ENCODE measurements around the gene SHCBP1L. TPM values are rescaled to one million over a fixed set of nuclear protein-coding genes. Genes with fewer than 3 reads are reported as not detected.
"Not testable (repeated sequence)": the region's sequence is repeated elsewhere in the genome, so short reads cannot be mapped to it uniquely, and the experiment has no call there.

SHCBP1L gene
- total RNA-seq, 1 experiment from 2014 or later: not detected

DNA sequence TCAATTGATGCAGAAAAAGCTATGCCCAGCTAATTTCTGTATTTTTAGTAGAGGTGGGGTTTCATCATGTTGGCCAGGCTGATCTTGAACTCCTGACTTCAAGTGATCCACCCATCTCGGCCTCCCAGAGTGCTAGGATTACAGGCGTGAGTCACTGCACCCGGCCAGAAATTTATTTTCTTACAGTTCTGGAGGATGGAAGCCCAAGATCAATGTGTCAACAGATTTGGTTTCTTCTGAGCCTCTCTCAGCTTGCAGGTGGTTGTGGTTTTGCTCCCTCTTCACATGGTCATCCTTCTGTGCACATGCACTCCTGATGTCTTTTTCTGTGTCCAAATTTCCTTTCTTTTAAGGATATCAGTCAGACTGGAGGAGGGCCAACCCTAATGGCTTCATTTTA, 35.6 kb downstream of the SHCBP1L start:
- no peak for DNase-seq (ENCODE audit: low read depth)
- in situ Hi-C loops (cut with HindIII; ENCODE audit: low pct_unique_long_range_greater_than_20kb, low sequenced_read_pairs): no loop called here

DNA sequence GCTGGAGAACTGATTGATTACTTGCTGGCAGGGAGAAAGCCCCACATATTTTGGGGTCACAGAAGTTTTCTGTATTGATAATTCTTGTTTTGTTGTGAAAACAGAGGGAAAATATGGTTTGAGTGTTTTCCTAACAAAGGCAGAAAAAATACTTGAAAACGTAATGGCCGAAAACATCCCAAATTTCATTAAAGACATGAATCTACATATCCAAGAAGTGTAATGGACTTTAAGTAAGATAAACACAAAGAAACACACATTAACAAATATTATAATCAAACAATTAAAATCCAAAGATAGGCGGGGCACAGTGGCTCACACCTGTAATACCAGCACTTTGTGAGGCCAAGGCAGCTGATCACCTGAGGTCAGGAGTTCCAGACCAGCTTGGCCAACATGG, 39.6 kb downstream of the SHCBP1L start:
- DNase-seq (ENCODE audit: low read depth): no peak
- in situ Hi-C loops (cut with HindIII; ENCODE audit: low pct_unique_long_range_greater_than_20kb, low sequenced_read_pairs): no loop called here

DNA sequence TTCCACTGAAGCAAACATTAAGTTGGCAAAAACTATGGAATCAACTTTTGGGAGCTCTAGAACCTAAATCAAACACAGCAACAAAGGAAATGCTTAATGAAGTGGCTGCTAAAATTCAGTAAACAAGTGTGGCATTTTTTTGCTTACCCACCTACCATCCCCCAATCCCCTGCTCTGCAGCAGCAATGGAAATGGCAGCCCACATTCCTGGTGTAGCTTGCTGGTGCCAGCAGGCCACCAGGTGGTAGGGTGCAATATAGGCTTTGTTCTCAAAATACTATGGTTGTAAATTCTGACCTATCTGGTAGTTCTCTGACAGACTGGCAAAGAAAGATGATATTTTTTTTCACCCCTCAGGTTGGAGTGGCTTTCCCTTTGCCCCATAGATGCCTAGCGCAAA, 42.8 kb downstream of the SHCBP1L start:
- in situ Hi-C loops (cut with HindIII; ENCODE audit: low pct_unique_long_range_greater_than_20kb, low sequenced_read_pairs): no loop called here
- no peak for DNase-seq (ENCODE audit: low read depth)

DNA sequence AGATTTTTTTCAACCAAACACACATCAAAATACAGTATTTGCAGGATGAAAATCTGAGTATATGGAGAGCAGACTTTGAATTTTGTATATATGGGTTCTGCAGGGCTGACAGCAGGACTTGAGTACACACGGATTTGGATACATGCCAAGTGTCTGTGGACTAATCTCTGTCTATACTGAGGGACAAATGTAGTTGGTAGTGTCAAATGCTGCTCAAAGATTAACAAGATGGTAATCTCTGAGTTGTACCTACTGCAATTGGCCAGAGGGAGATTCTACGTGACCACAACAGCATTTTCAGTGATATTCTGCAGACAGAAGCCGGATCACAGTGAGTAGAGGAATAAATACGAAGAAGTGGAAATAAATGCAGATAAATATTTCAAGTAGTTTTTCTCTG, 43.4 kb downstream of the SHCBP1L start:
- in situ Hi-C loops (cut with HindIII; ENCODE audit: low pct_unique_long_range_greater_than_20kb, low sequenced_read_pairs): no loop called here
- no peak for DNase-seq (ENCODE audit: low read depth)

DNA sequence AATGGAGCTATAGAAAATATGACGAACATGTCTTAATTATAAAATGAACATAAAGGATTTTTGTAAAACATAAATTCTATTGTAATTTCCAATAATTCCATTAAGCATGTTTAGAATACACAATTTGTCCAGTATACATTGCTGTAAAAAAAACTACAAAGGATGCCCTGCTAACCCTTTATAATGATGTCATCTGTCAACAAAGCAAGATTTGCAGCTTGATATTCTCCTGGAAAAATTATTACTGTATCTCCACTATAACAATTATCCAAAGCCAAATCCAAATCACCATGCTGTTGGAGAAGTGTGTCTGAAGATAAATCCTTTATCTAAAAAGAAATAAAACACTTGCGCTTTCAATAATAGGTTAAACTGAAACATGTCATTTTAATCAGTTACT, 47.6 kb downstream of the SHCBP1L start:
- in situ Hi-C loops (cut with HindIII; ENCODE audit: low pct_unique_long_range_greater_than_20kb, low sequenced_read_pairs): no loop called here
- no peak for DNase-seq (ENCODE audit: low read depth)

DNA sequence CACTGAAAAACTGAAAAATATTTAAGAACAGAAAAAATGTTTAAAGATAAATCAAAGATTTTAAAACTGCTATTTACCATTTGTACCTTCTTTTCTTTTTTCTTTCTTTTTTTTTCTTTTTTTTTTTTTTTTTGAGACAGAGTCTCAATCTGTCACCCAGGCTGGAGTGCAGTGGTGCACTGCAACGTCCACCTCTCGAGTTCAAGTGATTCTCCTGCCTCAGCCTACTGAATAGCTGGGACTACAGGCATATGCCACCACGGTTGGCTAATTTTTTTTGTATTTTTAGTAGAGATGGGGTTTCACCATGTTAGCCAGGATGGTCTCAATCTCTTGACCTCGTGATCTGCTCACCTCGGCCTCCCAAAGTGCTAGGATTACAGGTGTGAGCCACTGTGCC, 51.0 kb downstream of the SHCBP1L start:
- DNase-seq (ENCODE audit: low read depth); in situ Hi-C loops (cut with HindIII; ENCODE audit: low pct_unique_long_range_greater_than_20kb, low sequenced_read_pairs): not testable (repeated sequence)

DNA sequence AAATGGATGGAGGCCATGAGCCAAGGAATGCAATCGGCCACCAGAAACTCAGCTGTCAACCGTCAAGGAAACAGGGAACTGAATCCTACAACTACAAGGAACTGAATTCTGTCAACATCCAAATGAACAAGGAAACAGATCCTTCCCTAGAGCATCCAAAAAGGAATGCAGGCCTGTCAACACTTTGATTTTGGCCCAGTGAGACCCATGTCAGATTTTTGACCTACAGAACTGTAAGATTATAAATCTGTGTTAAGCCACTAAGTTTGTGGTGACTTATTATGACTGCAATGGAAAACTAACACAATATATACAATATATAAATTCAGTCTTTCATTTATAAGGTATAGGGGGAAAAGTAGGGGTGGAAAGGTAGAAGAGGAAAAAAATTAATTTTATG, 55.3 kb downstream of the SHCBP1L start:
- in situ Hi-C loops (cut with HindIII; ENCODE audit: low pct_unique_long_range_greater_than_20kb, low sequenced_read_pairs): no loop called here
- no peak for DNase-seq (ENCODE audit: low read depth)

DNA sequence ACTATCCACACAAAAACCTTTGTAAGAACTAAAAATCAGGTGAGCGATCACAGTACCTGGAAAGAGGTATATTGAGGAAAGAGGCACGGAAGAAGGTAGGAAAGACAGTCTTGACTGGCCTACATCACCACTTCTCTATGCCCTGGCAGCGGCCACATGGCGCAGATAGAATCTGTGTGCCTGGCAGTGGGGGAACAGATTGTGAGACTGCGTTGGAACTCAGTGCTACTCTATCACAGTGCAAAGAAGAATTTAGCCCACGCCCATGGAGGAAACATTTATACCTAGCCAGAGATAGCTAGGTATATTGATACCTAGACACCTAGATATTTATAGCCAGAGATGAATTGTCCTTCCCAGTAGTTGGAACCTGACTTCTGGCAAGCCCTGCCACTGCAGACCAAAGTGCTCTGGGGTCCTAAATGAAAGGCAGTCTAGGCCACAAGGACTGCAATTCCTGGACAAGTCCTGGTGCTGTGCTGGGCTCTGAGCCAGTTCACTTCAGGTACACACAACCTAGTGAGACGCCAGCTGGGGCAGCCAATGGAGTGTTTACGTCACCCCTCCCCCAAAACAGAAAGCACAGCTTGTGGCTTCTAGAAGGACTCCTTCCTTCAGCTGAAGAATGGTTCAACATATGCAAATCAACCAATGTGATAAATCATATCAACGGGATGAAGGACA, 61.9 kb downstream of the SHCBP1L start:
- DNase-seq (ENCODE audit: low read depth): no peak
- in situ Hi-C loops (cut with HindIII; ENCODE audit: low pct_unique_long_range_greater_than_20kb, low sequenced_read_pairs): no loop called here

DNA sequence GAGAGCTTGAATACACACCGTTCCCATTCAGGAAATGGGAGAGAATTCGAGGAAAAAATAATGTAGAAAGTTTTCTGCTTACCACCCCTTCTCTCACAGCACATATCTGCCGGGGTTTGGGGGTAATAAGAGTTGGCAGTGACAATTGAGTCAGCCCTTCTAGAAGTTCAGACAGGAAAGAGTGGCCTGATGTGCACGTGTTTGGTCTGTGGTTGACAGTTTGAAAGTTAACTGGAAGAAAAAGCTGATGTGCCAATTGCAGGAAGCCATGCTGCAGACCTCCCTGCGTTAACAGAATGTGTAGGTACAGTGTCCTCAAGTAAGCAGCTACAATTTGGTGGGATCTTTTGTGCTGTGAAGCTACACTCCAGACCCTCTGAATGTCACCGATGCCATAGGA, 63.0 kb downstream of the SHCBP1L start:
- no peak for DNase-seq (ENCODE audit: low read depth)
- in situ Hi-C loops (cut with HindIII; ENCODE audit: low pct_unique_long_range_greater_than_20kb, low sequenced_read_pairs): no loop called here

DNA sequence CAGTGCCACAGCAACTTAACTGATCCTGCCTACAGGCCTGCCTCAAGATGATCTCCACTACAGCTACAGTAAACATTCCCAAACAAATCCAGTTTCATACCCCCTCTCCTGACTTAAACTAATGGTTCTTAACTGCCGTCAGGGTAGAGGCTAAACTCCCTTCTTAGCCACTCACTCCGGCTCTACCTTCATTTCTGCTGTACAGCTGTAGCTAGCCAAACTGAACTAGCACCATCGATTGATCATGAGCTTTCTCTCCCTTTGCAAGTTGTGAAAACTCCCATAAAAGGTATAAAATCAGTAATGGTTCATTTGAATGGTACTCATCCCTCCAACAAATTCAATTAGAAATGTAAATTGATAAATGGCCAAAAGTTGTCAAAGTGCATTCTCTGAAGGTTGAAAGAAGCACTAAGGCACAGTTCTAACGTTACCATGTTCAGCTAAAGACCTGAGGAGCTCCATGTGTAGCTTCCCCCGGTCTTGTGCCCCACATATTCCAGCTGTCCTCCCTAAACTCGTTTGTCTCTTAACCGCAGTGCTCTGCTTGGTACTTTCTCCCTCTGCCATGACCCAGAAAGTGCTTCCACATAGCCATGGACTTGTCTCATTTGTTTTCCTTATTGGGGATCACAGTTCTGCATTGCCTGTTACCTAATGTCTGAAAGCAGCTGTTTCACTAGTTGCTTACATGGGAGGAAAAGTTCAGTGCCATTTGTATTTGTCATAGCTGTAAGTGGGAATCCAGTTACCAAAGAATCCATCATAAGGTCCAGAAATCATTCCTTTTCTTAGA, 64.0 kb downstream of the SHCBP1L start:
- DNase-seq (ENCODE audit: low read depth): no peak
- in situ Hi-C loops (cut with HindIII; ENCODE audit: low pct_unique_long_range_greater_than_20kb, low sequenced_read_pairs): no loop called here

DNA sequence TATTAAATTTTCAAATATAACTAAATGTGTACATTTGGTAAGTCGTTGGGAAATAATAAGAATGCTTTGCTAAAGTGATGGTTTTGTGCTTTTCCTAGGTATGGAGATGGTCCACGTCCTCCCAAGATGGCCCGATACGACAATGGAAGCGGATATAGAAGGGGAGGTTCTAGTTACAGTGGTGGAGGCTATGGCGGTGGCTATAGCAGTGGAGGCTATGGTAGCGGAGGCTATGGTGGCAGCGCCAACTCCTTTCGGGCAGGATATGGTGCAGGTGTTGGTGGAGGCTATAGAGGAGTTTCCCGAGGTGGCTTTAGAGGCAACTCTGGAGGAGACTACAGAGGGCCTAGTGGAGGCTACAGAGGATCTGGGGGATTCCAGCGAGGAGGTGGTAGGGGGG, 66.0 kb downstream of the SHCBP1L start:
- in situ Hi-C loops (cut with HindIII; ENCODE audit: low pct_unique_long_range_greater_than_20kb, low sequenced_read_pairs): no loop called here
- DNase-seq (ENCODE audit: low read depth): no peak

DNA sequence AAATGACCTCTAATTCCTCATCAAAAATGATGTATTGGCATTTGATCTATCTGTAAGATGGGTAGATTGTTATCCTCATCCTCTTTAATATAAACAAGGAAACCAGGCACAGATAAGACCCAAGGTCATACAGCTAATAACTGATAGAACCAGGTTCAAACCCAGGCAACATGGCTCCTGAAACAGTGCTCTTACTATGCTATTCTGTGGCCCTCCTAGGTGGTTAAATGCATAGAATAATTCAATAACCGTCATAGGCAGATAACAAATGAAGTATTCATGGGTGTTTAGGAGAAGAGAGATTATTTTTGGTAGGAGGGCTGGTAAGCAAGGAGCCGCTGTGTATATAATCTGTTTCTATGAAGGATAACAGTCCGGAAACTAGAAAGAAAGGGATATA, 67.4 kb downstream of the SHCBP1L start:
- DNase-seq (ENCODE audit: low read depth): no peak
- in situ Hi-C loops (cut with HindIII; ENCODE audit: low pct_unique_long_range_greater_than_20kb, low sequenced_read_pairs): no loop called here

DNA sequence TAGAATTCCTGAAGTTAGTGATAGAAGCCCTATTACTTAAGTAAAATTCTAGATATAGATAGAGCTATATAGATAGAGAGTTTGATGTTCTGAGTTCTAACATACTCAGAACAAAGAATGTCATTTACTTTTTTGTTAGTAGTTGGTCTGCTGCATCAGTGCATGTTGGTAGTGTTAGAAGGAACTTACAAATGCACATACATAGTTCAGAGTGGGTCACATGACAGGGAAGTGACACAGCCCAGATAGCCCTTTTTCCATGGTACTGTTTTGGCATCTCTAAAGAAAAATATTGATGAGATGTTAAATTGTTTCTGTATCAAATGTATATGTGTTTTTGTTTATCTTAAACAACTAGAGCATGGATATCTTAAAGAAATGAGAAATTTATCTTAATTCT, 68.1 kb downstream of the SHCBP1L start:
- in situ Hi-C loops (cut with HindIII; ENCODE audit: low pct_unique_long_range_greater_than_20kb, low sequenced_read_pairs): no loop called here
- no peak for DNase-seq (ENCODE audit: low read depth)

DNA sequence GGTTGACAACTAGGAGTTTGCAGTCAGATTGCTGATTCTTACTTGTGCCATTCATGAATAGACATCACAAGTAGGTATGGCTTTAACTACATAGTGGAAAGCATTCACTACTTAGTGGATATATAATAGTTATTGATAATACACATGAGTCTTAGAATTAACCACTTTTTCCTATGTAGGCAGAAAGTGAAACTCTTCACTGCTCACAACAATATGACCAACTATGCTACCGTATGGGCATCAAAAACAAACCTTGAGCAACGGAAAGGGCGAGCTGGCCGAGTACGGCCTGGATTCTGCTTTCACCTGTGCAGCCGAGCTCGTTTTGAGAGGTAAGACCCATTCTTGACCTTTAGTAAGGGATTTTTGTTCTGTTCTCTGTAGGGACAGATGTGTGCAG, 75.1 kb downstream of the SHCBP1L start:
- in situ Hi-C loops (cut with HindIII; ENCODE audit: low pct_unique_long_range_greater_than_20kb, low sequenced_read_pairs): no loop called here
- no peak for DNase-seq (ENCODE audit: low read depth)

DNA sequence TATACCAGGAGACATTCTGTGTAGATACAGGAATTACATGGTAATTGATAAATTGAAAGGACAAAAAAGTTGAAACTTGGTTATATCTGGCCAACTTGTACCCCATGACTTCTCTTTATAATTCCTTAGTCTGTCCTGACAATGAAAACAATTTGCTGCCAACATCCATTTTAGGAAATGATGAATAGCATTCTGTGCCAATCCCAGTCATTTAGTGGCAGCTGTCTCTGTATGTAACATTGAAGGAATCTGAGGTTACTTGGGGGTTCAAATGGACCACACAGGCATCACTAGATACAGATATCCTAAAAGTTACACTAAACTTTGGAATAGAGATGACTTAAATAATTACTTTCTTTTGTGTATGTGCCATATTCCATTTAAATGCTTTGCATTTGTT, 75.6 kb downstream of the SHCBP1L start:
- no peak for DNase-seq (ENCODE audit: low read depth)
- in situ Hi-C loops (cut with HindIII; ENCODE audit: low pct_unique_long_range_greater_than_20kb, low sequenced_read_pairs): no loop called here

DNA sequence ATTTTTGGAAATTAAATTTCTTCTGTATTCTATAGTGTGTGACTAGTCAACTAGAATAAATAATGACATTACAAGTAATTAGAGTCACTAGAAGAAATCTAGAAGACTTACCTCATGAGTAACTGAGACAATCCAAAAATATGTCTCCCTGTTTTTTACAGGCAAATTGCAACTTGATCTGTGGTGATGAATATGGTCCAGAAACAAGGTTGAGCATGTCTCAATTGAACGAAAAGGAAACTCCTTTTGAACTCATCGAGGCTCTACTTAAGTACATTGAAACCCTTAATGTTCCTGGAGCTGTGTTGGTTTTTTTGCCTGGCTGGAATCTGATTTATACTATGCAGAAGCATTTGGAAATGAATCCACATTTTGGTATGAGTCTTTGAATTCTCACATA, 77.1 kb downstream of the SHCBP1L start:
- DNase-seq (ENCODE audit: low read depth): no peak
- in situ Hi-C loops (cut with HindIII; ENCODE audit: low pct_unique_long_range_greater_than_20kb, low sequenced_read_pairs): no loop called here

DNA sequence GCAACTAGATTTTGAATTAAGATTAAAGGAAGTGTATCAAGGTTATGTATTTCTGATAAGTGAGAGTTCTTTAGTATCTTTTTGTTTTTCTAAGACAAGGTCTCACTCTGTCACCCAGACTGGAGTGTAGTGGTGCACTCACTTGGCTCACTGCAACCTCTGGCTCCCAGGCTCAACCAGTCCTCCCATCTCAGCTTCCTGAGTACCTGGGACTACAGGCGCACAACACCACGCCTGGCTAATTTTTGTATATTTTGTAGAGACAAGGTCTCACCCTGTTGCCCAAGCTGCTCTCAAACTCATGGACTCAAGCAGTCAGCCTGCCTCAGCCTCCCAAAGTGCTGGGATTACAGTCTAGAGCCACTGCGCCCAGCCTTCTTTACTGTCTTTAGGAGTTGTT, 80.1 kb downstream of the SHCBP1L start:
- no peak for DNase-seq (ENCODE audit: low read depth)
- in situ Hi-C loops (cut with HindIII; ENCODE audit: low pct_unique_long_range_greater_than_20kb, low sequenced_read_pairs): no loop called here

DNA sequence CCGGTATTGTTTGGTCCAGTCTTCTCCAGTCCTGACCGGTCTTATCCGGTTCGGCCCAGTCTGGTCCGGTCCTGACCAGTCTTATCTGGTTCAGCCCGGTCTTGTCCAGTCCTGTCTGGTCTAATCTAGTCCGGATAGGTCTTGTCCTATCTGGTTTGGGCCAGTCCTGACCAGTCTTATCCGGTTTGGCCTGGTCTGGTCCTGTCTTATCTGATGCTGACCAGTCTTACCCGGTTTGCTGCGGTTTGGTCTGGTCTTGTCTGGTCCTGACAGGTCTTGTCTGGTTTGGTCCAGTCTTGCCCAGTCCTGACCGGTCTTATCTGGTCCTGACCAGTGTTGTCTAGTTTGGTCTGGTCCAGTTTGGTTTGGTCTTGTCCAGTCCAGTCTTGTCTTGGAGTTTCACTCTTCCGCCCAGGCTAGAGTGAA, 83.7 kb downstream of the SHCBP1L start:
- in situ Hi-C loops (cut with HindIII; ENCODE audit: low pct_unique_long_range_greater_than_20kb, low sequenced_read_pairs): no loop called here
- DNase-seq (ENCODE audit: low read depth): no peak

DNA sequence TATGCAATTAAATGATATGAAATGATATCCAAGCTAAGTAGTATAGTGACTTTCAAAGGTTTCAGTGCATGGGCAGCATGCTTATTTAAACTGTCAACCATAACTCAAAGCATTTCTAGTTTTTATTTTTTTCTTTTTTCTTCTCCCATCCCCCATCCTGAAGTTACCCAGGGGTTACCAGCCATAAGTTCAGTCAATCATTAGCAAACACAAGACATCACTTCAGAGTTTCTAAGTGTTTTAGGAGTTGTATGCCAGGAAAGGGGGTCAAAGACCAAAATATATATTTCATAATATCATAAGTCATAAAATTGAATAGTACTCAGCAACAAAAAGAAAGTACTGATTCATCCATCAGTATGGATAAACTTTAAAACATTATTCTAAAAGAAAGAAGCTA, 85.1 kb downstream of the SHCBP1L start:
- in situ Hi-C loops (cut with HindIII; ENCODE audit: low pct_unique_long_range_greater_than_20kb, low sequenced_read_pairs): no loop called here
- no peak for DNase-seq (ENCODE audit: low read depth)

DNA sequence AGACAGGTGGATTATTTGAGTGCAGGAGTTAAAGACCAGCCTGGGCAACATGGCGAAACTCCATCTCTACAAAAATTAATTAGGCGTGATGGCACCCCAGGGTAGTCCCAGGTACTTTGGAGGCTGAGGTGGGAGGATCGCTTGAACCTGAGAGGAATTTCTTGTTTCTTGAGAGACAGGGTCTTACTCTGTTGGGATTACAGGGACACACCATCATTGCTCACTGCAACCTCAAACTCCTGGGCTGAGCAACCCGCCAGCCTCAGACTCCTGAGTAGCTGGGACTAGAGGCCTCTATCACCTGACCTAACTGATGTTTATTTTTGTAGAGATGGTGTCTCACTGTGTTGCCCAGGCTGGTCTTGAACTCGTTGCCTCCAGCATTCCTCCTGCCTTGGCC, 89.0 kb downstream of the SHCBP1L start:
- DNase-seq (ENCODE audit: low read depth): no peak
- in situ Hi-C loops (cut with HindIII; ENCODE audit: low pct_unique_long_range_greater_than_20kb, low sequenced_read_pairs): no loop called here
